Measurements from ENCODE around the gene PTCHD4.

GRCh38 chr6:48069280-48069679 lies 41.7 kb downstream of the PTCHD4 start:
- TF ChIP-seq POLR2A (IDR thresholded peaks at IDR 0.05) (no peak), CTCF (IDR thresholded peaks at IDR 0.05) (no peak)

All from tibial nerve (tissue), 3 donors.